B cell (primary cell): ENCODE data around the gene UPK3A. TPM values are rescaled to one million over a fixed set of nuclear protein-coding genes. Genes with fewer than 3 reads are reported as not detected.

Experiments used
- ATAC-seq: fragments of 200-7000 bp; cut with Tn5 transposase; one replicate; pipeline ENCODE4 v1.10.0; 2021; ENCODE audit warnings: low read depth, mild to moderate bottlenecking, moderate number of reproducible peaks, moderate library complexity
- CTCF ChIA-PET: fragments of 350-600 bp; sonication (Branson Sonifier 250); formaldehyde crosslinking; loops from one replicate; lab custom pipeline; 2021; ENCODE audit warnings: antibody characterized with exemption, inconsistent platforms; lab: Charles Lee
- POLR2A ChIA-PET: fragments of 350-600 bp; sonication (Branson Sonifier 250); formaldehyde crosslinking; loops from one replicate; lab custom pipeline; 2021; ENCODE audit warnings: antibody characterized with exemption; lab: Charles Lee
- DNase-seq: peaks from one replicate; pipeline ENCODE4 v3.0.0; 2013
- H2AFZ ChIP-seq: 2 replicates; pipeline ENCODE4 v1.6.1; 2012; ENCODE audit warnings: mild to moderate bottlenecking, low read depth, low read length; ENCODE audit not compliant: insufficient read depth, poor library complexity, severe bottlenecking
- H3K27ac ChIP-seq, 2 donors: 1 replicate in 1 of 2; 2 replicates in 1 of 2; pipeline ENCODE4 v1.5.1; 2012 to 2013; ENCODE audit warnings: low read length in 2 of 2, mild to moderate bottlenecking in 2 of 2, moderate library complexity in 1 of 2
- H3K27me3 ChIP-seq, 4 experiments: fragments of 200-600 bp in 1 of 4; sonication (generic) in 1 of 4; replicated peaks in 1 of 4; 1 replicate in 2 of 4; 2 replicates in 2 of 4; pipeline versions ENCODE4 v1.6.1 to v1.7.0; 2013 to 2016; ENCODE audit warnings: low read length in 3 of 4, mild to moderate bottlenecking in 2 of 4, mixed read lengths in 1 of 4, moderate library complexity in 1 of 4; ENCODE audit not compliant: insufficient read depth in 4 of 4, control insufficient read depth in 3 of 4; ENCODE audit errors: control extremely low read depth in 1 of 4
- H3K36me3 ChIP-seq, 2 experiments: replicated peaks in 1 of 2; 1 replicate in 1 of 2; 2 replicates in 1 of 2; pipeline versions ENCODE4 v1.6.1 to v1.7.1; 2013; ENCODE audit warnings: low read length in 1 of 2; ENCODE audit not compliant: insufficient read depth in 2 of 2, control insufficient read depth in 1 of 2; ENCODE audit errors: control extremely low read depth in 1 of 2, extremely low read depth in 1 of 2
- H3K4me1 ChIP-seq, 2 donors: fragments of 200-600 bp in 1 of 2; sonication (generic) in 1 of 2; 1 replicate in 1 of 2; 2 replicates in 1 of 2; pipeline versions ENCODE4 v1.5.1 to v1.6.1; 2013 to 2017; ENCODE audit warnings: low read length in 2 of 2; ENCODE audit not compliant: control insufficient read depth in 2 of 2, insufficient read depth in 2 of 2
- H3K4me2 ChIP-seq: replicated peaks from 2 replicates; pipeline ENCODE3; 2012; ENCODE audit warnings: mild to moderate bottlenecking, low read depth, low read length; ENCODE audit not compliant: poor library complexity, severe bottlenecking
- H3K4me3 ChIP-seq, 5 experiments: fragments of 200-600 bp in 1 of 5; sonication (generic) in 1 of 5; 1 replicate in 3 of 5; 2 replicates in 2 of 5; pipeline versions ENCODE4 v1.5.1 to v1.7.0; 2011 to 2016; ENCODE audit warnings: low read length in 4 of 5, mild to moderate bottlenecking in 4 of 5, low read depth in 2 of 5, control low read depth in 1 of 5, moderate library complexity in 1 of 5; ENCODE audit not compliant: insufficient read depth in 1 of 5; ENCODE audit errors: control extremely low read depth in 1 of 5, extremely low read depth in 1 of 5
- H3K79me2 ChIP-seq: fragments of 200-600 bp; sonication (generic); one replicate; pipeline ENCODE4 v1.6.0; 2016; ENCODE audit warnings: low read length; ENCODE audit not compliant: control insufficient read depth, insufficient read depth
- H3K9ac ChIP-seq: fragments of 200-600 bp; sonication (generic); 2 replicates; pipeline ENCODE4 v1.6.1; 2017; ENCODE audit warnings: mild to moderate bottlenecking, low read length, moderate library complexity
- H3K9me3 ChIP-seq, 3 donors: one replicate each; pipeline versions ENCODE4 v1.6.1 to v1.7.1; 2013; ENCODE audit warnings: low read length in 2 of 3; ENCODE audit not compliant: control insufficient read depth in 2 of 3, insufficient read depth in 1 of 3; ENCODE audit errors: control extremely low read depth in 1 of 3
- H4K20me1 ChIP-seq: 2 replicates; pipeline ENCODE4 v1.6.0; 2012; ENCODE audit warnings: mild to moderate bottlenecking, low read length; ENCODE audit not compliant: insufficient read depth, control insufficient read depth, poor library complexity, severe bottlenecking
- H3K27ac Mint-ChIP-seq: one replicate; pipeline ENCODE4 v1.8.0; 2021; ENCODE audit warnings: mixed read lengths
- H3K27me3 Mint-ChIP-seq: one replicate; pipeline ENCODE4 v1.8.0; 2021; ENCODE audit warnings: mixed read lengths
- H3K4me1 Mint-ChIP-seq: one replicate; pipeline ENCODE4 v1.8.0; 2021; ENCODE audit warnings: mixed read lengths
- H3K4me3 Mint-ChIP-seq: one replicate; pipeline ENCODE4 v1.8.0; 2021; ENCODE audit warnings: mixed read lengths
- H3K9me3 Mint-ChIP-seq: one replicate; pipeline ENCODE4 v1.8.0; 2022; ENCODE audit warnings: mixed read lengths; ENCODE audit not compliant: insufficient read depth
- EZH2 ChIP-seq: IDR thresholded peaks from 2 replicates; pipeline ENCODE4 v1.6.1; 2012; ENCODE audit warnings: borderline replicate concordance, low read depth, mild to moderate bottlenecking, moderate library complexity, low read length; ENCODE audit not compliant: insufficient read depth, poor library complexity, severe bottlenecking
- WGBS: methylation state at CpG from one replicate; pipeline ENCODE4 v1.1.5; 2013; ENCODE audit warnings: missing lambda C conversion rate; ENCODE audit not compliant: insufficient coverage; 5-methylcytosine and 5-hydroxymethylcytosine counted together
- intact Hi-C: fragments of 100-400 bp; cut with micrococcal nuclease; formaldehyde crosslinking; loops from one replicate; pipeline ENCODE4 v1.10.0; 2022
- polyA plus RNA-seq: library from polyadenylated mRNA; depleted of rRNA; stranded (reverse); fragments of >200 nt; gene quantifications from 2 replicates; pipeline ENCODE4 v1.2.3, GENCODE V29; 2012
- total RNA-seq, 2 donors: library from RNA; stranded (reverse); fragments of 120-200 nt in 1 of 2; gene quantifications; 1 replicate in 1 of 2; 2 replicates in 1 of 2; pipeline versions ENCODE4 v1.2.3 to v1.2.4, GENCODE V29; 2013 to 2022
- TF ChIP-seq, protein P1 (sequence below): fragments of 200-600 bp; IDR thresholded peaks from one replicate; pipeline ENCODE4 v1.8.0; 2022; ENCODE audit warnings: antibody characterized with exemption, mild to moderate bottlenecking

UPK3A gene
- total and polyA plus RNA-seq, 2 donors (not counting 1 experiment from before 2014, with no cell fraction given): not detected

DNA sequence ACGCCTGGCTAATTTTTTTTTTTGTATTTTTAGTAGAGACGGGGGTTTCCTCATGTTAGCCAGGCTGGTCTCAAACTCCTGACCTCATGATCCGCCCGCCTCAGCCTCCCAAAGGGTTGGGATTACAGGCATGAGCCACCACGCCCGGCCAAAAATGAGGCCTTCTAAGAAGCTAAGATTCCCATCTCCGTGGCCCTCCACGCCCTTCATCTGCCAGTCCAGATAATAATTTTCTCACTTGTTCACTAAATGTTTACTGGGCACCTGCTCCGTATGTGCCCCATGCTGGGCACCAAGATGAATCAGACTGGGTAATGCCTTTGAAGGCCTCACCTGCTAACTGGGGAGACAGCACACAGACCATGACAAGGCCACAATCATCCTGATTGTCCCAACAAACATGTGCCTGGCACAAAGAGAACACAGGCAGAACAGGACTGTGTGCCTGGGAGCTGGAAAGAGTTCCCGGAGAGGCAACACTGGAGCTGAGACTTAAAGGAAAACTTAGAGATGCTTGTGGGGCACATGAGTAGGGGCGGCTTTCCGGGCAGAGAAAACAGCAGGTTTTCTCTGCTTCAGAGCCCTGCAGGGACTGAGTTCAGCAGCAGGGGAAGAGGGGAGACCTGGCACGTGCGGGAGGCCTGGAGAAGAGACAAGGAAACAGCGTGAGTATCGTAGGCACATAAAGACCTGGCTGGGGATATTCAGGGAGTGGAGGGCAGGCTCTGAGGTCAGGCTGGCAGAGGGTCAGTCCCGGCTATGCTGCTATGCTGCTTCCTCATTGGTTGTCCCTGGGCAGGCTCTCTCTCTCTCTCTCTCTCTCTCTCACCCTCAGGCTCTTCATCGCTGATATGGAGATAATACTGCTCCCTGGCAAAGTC is 46.4 kb upstream of the UPK3A start:
- Mint-ChIP-seq H3K27ac (peak overlapping the region; percentile 54), H3K9me3 (no peaks in the 10 kb centered on the region), H3K4me3 (peak overlapping the region; percentile 93), H3K27me3 (no peaks in the 10 kb centered on the region), H3K4me1 (peaks cover 80% of the 10 kb centered on the region)
- POLR2A ChIA-PET: interaction anchor here (0.7 to 1.2 kb wide), 2 partner anchors 17 to 61 kb away, joined by 4 read pairs; no protein-coding TSS in a partner anchor
- Histone ChIP-seq H3K9ac (no peak overlapping the region), H3K4me1 (peaks cover 55 to 76% of the 10 kb centered on the region in 2 donors), H4K20me1 (peaks cover 34% of the 10 kb centered on the region), H3K79me2 (peaks cover 59% of the 10 kb centered on the region), H3K27me3 (no peaks in the 10 kb centered on the region), H2AFZ (no peak overlapping the region), H3K4me2 (no peak overlapping the region), H3K36me3 (peaks cover 0 to 15% of the 10 kb centered on the region in 2 experiments), H3K9me3 (no peaks in the 10 kb centered on the region), H3K4me3 (no peak overlapping the region), H3K27ac (no peak overlapping the region)
- 98% methylated on average over 16 of the region's 18 CpGs for WGBS
- intact Hi-C loops: no loop called here
- TF ChIP-seq, protein P1, sequence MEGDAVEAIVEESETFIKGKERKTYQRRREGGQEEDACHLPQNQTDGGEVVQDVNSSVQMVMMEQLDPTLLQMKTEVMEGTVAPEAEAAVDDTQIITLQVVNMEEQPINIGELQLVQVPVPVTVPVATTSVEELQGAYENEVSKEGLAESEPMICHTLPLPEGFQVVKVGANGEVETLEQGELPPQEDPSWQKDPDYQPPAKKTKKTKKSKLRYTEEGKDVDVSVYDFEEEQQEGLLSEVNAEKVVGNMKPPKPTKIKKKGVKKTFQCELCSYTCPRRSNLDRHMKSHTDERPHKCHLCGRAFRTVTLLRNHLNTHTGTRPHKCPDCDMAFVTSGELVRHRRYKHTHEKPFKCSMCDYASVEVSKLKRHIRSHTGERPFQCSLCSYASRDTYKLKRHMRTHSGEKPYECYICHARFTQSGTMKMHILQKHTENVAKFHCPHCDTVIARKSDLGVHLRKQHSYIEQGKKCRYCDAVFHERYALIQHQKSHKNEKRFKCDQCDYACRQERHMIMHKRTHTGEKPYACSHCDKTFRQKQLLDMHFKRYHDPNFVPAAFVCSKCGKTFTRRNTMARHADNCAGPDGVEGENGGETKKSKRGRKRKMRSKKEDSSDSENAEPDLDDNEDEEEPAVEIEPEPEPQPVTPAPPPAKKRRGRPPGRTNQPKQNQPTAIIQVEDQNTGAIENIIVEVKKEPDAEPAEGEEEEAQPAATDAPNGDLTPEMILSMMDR: no peak
- no peak for TF ChIP-seq EZH2
- DNase-seq: no peak
- CTCF ChIA-PET: interaction anchor here (0.6 to 1.2 kb wide), 3 partner anchors 18 to 240 kb away, joined by 3 to 5 read pairs (median 4); no protein-coding TSS in a partner anchor
- no peak for ATAC-seq
